Midbrain (tissue), 1 donor: ENCODE data around the gene GPR63.
A peak's percentile ranks its signal among the peaks of the same experiment; 100 is the strongest.
"Not testable (repeated sequence)": the region's sequence is repeated elsewhere in the genome, so short reads cannot be mapped to it uniquely, and the experiment has no call there.

Source experiments
- DNase-seq: peaks from one replicate; lab custom pipeline; 2025; lab: John Stamatoyannopoulos, UW

The GPR63 gene, protein sequence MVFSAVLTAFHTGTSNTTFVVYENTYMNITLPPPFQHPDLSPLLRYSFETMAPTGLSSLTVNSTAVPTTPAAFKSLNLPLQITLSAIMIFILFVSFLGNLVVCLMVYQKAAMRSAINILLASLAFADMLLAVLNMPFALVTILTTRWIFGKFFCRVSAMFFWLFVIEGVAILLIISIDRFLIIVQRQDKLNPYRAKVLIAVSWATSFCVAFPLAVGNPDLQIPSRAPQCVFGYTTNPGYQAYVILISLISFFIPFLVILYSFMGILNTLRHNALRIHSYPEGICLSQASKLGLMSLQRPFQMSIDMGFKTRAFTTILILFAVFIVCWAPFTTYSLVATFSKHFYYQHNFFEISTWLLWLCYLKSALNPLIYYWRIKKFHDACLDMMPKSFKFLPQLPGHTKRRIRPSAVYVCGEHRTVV

DNA sequence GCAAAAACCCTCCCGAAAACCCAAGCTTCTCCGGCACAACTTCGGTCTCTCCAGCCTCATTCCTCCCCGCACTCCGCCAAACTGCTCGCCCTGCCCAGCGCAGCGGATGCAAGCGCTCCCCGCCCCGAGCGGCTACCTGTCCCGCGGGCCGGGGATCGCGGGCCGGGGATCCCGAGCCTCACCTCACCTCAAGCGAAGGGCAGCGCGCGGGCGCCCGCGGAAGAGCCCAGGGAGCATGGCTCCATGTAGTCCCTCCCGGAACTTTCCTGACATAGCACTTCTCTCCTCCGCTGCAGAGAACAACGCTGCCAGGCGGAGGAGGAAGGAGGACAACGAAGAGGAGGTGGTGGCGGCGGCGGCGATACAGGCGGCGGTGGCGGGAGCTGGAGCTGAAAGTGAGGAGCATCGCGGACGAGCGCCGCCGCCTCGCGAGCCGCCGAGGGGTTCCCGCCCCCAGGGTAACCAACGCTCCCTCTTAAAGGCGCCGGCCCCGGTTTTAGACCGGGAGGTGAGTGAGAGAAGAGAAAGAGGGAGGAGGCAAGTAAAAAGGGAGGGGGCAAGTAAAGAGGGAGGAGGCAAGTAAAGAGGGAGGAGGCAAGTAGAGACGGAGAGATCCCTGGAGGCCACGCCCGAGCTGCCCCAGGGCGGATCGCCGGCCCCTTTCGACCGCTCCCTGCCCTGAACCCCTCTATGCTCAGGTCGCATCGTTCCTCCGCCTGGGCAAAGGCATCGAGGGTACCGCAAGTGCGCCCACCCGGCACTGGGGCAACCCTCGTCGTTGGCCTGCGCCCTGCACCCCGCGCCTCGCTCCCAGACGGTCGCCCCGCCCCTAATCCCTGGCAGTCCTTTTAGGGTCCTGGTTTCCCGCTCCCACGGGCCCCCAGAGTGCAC, at the start of gene GPR63:
Gene GPR63 (minus strand): TSS at position 397 of the 891 bp plus-strand sequence. CDS start 37,746 bp downstream, outside the sequence.
- peak; percentile 21 for DNase-seq

DNA sequence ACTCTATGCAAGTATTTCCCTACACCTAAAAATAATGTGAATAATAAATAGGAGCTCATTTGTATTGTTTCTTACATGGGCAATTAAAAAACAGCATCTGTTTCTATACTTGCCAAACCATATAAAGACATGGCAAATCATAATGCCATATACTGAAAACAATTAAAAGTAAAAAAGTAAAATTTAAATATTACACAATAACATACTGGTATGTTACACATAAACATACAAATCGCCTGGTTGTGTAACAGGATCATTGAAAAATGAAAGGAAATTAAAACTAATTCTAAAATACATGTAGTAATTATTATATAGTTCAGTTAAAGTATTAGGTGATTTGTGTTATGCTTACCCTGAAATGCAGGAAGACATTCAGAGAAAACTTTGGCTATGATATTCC, 49.2 kb upstream of the GPR63 start:
- no peak for DNase-seq

DNA sequence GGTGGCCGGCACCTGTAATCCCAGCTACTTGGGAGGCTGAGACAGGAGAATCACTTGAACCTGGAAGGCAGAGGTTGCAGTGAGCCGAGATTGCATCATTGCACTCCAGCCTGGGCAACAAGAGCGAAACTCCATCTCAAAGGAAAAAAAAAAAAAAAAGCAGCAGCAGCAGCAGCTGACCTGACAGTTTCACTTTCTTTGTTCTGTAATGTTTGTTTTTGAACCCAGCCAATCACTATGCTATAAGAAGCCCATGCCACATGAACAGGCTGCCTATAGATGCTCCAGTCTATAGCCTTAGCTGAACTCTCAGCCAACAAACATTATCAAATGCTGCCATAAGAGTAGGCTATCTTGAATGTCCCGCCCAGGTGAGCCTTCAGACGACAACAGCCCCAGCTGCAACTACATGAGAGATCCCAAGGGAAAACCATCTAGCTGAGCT, 47.9 kb upstream of the GPR63 start:
- not testable (repeated sequence) for DNase-seq

DNA sequence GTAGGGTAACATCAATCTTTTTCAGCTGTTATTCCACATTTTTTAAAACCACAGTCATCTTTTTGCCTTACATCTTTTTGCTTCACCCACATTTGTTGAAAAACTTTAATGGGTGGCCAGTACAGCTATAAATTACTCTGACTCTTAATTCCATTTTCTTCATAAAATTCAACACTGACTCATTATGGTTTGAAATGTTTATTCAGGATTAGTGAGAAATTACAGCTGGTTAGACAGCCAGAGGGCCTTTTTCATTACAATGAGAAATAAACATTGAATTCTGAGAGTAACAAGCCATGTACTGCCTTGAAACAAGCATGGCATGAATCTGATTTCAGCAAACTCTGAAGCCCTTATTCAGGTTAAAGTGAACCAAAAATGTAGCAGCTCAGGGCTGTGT, 40.9 kb upstream of the GPR63 start:
- no peak for DNase-seq

DNA sequence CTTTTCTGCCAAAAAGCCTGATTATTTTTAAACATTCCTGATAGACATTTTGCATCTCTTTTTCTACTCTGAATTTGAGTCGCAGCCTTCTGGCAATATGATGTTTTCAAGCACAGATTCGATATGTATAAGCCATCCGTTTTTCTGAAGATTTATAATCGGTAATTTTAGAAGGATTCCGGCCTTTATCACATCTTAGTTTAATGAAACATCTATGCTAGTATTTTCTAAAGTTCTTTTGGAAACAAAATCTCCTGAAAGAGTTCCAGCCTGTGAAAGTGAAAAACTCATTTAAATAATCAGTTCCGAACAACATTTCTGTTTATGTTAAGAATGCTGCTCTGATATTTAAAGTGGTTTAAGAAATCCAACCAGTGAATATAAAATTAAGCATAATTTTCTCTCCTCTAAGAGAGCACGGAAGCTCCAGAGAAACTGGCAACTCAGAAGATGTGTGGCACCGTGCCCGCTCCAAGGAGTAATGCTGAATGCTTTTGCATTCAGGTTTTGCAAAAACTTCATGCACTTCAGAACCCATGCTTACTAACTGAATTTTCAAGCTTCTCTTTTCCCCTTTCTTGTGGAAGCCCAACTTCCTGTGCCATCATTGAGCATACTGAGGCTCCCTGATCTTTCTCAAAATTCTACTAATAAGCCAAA, 39.7 kb upstream of the GPR63 start:
- DNase-seq = no peak

DNA sequence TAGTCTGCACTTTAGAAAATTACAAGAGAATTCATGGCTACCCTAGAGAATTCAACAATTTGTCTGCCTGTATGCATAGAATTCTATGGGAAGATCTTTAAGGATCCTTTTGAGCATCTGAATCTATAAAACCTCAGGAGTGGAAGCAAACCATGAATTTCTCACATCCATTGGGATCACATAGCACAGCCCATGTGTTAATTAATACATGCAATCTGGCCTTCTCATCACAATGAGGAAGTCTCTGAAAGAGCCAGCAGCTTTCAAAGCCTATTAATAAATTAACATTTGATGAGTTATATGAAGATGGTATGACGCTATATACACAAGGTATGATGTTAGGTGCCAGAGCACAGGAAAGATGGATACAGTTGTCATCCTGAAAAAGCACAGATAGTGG, 35.7 kb upstream of the GPR63 start:
- no peak for DNase-seq

DNA sequence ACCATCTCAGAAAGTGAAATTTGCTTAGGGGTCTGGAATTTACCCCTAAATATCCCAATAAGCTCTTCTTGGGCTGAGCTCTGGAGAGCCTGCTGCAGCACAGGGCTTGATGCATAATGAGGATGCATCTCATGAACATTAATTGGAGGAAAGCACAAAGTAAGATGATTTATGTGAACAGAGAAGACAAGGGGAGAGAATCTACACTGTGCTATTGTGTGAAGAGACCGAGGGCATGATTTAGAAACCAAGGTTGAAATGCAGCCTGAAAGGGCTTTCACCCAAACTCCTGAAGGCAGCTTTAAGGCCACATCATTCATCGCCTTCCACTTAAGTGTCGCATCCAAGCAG, 27.8 kb upstream of the GPR63 start:
- DNase-seq = no peak

DNA sequence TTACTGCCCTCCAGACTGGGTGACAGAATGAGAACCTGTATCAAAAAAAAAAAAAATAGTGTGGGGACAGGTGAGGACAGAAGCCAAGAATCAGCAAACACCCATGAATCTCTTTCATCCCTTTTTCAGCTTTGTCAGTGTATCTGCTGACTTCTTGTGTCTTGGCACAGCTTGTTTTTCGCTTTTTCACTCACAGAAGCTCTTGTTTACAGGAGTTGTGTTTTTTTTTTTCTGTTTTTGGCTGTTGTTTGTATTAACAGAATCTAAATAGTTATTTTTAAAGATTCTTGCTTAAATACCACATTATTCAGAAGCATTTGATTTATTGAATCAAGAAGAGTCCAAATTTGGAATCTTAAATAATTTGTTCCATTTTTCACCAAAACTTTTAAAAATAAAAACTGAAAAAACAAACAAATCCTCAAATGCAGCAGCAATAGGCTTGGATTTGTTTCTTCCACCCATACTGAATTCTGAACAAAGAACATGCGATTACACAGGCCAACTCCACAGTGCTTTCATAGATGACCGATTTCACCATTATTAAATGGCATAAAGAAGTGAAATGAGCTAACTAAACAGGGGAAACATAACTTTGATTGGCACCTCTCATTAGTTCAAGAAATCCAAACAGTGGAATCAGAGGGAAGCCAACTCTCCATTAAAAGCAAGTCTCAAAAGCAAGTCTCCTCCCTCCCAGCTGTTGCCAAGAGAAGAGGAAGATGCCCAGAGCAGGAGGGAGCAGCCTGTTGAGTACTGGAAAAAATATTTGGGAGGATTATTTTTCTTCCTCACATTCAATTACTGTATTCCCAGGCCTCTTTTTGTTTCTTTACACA, 27.2 kb upstream of the GPR63 start:
- DNase-seq = no peak

DNA sequence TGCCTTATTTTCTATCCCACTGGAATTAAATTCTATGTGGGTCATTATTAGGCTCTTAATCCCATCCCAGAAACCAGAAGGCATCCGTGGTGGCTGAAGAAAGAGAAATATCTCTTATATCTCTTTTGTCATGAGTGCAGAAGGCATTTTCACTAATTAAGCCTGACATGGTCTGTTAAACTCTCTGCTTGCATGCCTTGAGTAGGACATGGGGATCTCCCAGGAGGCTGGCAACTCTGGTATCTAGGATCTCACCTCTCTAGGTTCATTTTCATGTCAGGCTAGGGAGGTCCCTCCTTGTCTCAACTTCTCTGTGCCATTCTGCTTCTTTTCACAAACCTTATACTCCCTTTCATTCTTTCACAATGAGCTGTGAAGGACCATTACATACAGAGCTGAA, 25.3 kb upstream of the GPR63 start:
- DNase-seq = no peak

DNA sequence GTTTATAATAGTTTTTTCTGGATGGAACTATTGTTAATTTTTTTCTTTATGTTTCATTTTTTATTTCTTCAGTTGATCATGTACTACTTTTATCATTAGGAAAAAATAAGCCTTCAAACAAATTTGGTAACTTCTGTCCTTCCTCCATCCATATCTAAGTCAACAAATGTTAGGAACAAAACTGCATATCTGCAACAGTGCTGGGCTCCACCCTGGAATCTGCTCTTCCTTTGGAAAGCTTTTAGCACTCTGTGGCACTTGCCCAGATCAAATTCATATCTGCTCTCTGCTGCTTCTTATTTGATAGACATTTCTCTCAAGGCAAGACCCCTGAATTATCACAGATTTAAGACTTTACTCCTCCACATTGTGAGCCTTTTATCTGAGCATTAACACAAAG, 24.3 kb upstream of the GPR63 start:
- no peak for DNase-seq

DNA sequence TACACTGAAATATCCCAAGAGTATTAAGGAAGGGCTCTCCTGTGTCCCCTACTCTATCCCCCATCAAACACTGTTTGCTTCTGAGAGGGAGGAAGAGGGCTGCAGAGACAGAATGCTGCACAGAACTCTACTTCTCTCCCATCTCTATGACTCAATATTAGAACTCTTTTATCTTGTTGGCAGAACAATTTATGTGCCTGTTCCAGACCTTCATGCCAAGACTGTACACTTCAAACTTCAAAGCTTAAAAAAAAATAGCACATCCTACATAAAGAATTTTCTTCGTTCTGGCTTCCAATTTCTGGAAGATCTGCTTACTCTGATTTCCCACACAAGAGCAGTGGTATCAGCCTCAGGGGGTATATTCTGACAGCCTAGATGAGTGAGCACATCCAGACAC, 19.6 kb upstream of the GPR63 start:
- no peak for DNase-seq

DNA sequence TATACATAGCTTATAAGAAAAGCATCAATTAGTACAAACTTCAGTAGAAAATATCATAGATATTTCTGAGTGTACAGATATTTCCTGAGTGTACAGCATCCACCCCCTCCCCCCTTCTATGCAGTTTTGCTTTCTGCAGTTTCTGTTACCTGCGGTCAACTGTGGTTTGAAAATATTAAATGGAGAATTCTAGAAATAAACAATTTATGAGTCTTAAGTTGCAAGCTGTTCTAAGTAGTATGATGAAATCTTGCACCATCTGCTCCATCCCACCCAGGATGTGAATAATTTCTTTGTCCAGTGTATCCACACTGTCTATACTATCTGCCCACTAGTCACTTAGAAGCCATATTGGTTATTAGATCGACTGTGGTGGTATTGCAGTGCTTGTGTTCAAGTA, 15.8 kb upstream of the GPR63 start:
- no peak for DNase-seq

DNA sequence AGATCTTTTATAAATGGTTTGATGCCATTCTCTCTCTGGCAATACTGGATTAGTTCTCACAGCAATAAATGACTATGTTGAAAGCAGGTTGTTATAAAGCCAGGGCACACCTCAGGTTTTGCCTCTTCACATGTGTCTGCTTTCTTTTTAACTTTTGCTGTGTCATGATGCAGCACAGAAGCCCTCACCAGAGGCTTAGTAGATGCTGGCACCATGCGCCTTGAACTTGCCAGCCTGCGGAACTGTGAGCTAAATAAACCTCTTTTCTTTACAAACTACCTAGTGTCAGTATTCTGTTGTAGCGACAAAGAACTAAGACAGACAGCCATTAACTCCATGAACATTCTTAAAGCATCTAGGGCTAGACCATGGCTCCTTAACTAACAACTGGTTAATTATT, 15.3 kb upstream of the GPR63 start:
- no peak for DNase-seq

DNA sequence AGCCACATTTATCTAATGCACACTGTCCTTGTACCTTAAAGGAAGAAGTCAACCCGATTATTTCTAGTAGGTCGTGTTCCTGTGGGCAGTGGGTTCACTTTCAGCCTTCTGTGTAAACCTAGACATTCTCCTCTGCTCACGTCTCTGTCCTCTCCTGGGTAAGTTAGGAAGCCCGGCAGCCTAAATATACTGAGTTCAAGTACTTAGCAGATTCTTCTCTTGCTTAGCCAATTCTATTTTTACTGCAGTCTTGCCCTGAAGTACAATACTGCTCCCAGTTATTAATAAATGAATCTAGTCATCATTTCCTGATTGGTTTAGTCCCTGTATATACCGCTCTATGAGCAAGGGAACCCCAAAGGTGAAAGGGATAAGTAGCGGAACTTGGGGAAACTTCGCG, 14.6 kb upstream of the GPR63 start:
- DNase-seq = no peak

DNA sequence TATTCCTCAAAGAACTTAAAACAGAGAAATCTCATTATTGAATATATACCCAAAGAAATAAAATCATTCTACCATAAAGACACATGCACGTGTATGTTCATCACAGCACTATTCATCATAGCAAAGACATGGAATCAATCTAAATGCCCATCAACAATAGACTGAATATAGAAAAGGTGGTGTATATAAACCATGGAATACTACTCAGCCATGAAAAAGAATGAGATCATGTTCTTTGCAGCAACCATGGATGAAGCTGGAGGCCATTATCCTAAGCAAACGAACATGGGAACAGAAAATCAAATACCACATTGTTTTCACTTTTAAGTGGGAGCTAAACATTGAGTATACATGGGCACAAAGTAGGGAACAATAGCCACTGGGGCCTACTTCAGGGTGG, 12.3 kb upstream of the GPR63 start:
- DNase-seq = no peak

DNA sequence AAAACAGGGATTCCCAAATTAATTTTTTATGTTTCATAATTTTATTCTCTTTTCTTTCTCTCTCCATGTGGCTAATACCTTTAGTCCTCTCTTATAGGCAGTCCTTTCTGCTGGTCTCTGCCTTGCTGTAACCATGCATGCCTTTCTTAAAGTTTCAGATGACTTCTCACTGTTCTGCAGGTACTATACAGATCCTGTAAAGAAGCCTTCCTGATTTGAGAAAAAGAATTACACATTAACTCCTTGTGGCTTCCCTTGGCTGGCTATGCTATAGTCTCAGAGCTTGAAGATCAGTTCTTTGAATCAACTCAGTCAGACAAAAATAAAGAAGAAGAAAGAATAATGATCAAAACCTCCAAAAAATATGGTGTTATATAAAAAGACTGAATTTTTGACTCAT, 7.3 kb upstream of the GPR63 start:
- no peak for DNase-seq

DNA sequence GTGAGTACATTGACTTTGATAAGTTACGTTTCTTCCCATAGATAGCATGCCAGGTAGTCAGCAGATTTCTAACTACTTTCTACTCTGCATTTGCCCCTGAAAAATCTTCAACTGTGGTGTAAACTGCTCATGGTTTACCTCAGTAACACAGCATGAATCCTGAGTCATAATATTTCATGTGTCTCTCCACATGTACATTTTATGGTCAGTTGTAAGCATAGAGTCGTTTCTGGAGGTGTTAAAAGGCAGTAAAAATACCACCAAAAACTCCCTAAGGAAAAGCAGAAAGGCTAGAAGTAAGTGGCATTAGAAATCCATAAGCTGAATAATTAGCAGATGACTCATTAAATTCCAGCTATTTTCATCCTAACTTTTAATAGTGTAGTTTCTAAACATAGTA, 4.1 kb upstream of the GPR63 start:
- DNase-seq = no peak

DNA sequence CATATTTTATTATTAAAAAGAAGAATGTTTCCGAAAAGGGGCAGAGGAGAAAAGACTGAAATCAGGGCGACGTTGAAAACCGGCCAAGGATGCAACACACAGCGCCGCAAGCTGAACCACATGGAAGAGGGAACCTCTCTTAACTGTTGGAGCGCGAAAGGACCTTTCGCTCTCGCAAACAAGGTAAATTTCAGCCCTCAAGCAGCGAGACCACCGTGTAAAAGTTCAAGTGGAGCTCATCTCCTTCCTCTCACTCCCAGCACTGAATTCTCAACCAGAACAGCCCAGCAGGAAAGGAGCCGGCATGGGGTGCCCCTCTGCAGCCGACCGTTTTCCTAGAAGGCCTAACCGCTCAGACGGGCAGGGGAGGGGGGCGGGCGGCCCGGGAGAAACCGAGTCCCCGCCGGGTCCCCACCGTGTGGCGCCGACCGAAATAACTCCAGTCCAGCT, 621 bp downstream of the GPR63 start:
- no peak for DNase-seq

DNA sequence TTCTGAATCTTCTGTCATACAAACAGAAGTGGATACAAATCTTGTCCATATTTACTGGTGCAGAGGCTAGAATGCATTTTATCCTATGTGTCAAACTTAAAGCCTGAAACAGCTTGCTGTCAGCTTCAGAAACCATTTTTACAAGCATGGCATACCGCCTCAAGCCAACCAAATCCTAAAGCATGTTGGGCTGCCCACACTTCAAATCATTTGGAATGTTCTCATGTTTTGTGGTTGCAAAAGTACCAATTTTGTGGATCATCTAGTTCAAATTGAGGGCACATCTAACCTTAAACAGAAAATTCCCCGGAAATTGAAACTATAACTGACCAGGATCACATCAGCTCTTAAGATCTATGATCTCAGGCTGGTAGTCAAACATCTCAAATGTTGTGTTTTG, 3.2 kb downstream of the GPR63 start:
- no peak for DNase-seq

DNA sequence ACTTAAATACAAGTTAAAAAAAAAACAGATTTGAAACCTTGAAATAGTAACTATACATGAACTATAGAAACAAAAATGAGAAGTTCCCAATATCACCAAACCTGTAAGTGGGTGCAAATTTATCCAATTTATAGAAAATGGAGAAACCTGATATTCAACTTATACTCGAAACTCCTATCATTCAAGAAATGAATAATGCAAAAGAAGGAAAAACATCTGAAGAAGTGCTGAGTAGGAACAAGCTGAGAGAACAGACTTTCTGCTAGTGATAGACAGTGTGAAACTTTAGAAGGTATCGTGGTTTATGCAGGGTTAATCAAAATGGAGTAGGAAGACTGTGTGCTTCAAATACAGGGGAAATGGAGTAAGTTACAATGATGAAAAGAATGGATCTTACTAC, 4.5 kb downstream of the GPR63 start:
- DNase-seq = no peak

DNA sequence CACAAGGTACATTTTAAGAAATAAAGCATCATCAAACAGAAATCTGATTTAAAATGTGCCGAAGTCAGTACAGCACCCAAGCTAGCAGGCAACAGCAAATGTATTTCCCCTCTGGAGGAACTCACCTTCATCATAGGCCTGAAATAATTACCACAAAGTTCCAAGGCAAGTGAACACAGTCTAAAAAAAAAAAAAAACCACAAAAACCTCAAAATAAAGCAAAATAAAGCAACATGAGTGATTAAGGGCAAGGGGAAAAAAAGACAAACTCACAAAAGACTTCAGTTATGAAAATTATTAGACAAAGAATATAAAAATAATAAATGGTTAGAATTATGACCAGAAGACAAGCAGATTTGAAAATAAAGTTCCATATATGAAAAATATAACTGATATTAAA, 10.4 kb downstream of the GPR63 start:
- DNase-seq = no peak

DNA sequence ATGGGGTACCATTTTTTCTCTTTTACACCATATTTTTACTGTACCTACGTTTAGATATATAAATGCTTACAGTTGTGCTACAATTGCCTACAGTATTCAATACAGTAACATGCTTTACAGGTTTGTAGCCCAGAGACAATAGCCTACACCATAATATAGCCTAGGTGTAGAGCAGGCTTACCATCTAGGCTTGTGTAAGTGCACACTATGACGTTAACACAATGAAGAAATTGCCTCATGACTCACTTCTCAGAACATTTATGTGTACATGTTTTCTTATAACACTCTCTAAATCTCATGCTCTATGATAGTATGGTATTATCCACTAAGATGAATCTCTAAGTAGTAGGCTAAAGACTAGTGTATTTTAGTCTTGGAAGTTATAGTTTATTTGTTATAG, 13.5 kb downstream of the GPR63 start:
- no peak for DNase-seq
